Cerebellar nuclear complex (tissue), 1 donor: ENCODE results near the gene NUMB.

Source experiments
- DNase-seq, 2 experiments: peaks; one replicate each; lab custom pipeline; 2025; lab: John Stamatoyannopoulos, UW

NUMB gene

GRCh38 chr14:73458183-73458976 lies at the start of gene NUMB:
Gene NUMB (minus strand): TSS chr14:73458546. CDS start chr14:73355751, 102,795 bp downstream.
- DNase-seq = peak; percentile 97 to 100

GRCh38 chr14:73503648-73504047 lies 45.3 kb upstream of the NUMB start:
- DNase-seq = no peak

- DNase-seq = no peak
Observed at GRCh38 chr14:73502017-73502619, 43.8 kb upstream of the NUMB start.

- DNase-seq = no peak
Observed at GRCh38 chr14:73500360-73500759, 42.0 kb upstream of the NUMB start.

- DNase-seq = no peak
Observed at GRCh38 chr14:73494593-73494992, 36.2 kb upstream of the NUMB start.

- DNase-seq = no peak
Observed at GRCh38 chr14:73492670-73493069, 34.3 kb upstream of the NUMB start.

GRCh38 chr14:73492043-73492552 lies 33.8 kb upstream of the NUMB start:
- DNase-seq = no peak

GRCh38 chr14:73491256-73492042 lies 33.1 kb upstream of the NUMB start:
- DNase-seq = peak in 1 of 2 experiments; percentile 11

- DNase-seq = no peak
Observed at GRCh38 chr14:73489481-73490175, 31.3 kb upstream of the NUMB start.

- no peak for DNase-seq
Observed at GRCh38 chr14:73478684-73479083, 20.3 kb upstream of the NUMB start.

GRCh38 chr14:73477618-73478266 lies 19.4 kb upstream of the NUMB start:
- no peak for DNase-seq

GRCh38 chr14:73476451-73476931 lies 18.1 kb upstream of the NUMB start:
- no peak for DNase-seq

GRCh38 chr14:73474952-73475351 lies 16.6 kb upstream of the NUMB start:
- DNase-seq = no peak

- peak; percentile 8 to 75 for DNase-seq
Observed at GRCh38 chr14:73472185-73473114, 14.1 kb upstream of the NUMB start.

- DNase-seq = no peak
Observed at GRCh38 chr14:73471582-73472184, 13.3 kb upstream of the NUMB start.

GRCh38 chr14:73468828-73469375 lies 10.6 kb upstream of the NUMB start:
- DNase-seq = no peak

- DNase-seq = no peak
Observed at GRCh38 chr14:73467800-73468199, 9.5 kb upstream of the NUMB start.

GRCh38 chr14:73467377-73467776 lies 9.0 kb upstream of the NUMB start:
- DNase-seq = no peak

- no peak for DNase-seq
Observed at GRCh38 chr14:73466861-73467260, 8.5 kb upstream of the NUMB start.
